GM19238 (cell line): ENCODE results near the gene SLC49A4.

Experiments used
- DNase-seq: peaks from one replicate; pipeline ENCODE4 v3.0.0; 2011; ENCODE audit warnings: low spot score; ENCODE audit not compliant: insufficient read length

Gene SLC49A4

GRCh38 chr3:122785231-122785630 is 9.6 kb upstream of the SLC49A4 start:
- no peak for DNase-seq

DNA sequence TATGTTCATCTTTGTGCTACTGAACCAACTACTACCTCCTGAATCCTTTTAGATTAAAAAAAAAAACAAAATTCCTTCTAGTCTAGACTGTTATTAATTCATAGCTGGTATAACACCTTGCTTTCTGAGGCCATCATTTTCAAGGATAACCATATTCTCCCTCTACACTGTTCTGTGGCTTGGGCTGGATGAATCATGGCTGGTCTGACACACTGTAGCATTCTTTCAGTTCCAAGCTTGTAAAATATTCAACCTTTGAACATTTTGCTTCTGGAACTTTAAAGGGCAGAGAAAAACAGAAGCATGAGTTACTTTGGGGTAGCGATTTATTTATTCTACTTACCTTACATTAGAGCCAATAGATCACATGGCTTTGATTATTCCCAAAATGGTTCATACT is 8.8 kb upstream of the SLC49A4 start:
- DNase-seq: no peak

DNA sequence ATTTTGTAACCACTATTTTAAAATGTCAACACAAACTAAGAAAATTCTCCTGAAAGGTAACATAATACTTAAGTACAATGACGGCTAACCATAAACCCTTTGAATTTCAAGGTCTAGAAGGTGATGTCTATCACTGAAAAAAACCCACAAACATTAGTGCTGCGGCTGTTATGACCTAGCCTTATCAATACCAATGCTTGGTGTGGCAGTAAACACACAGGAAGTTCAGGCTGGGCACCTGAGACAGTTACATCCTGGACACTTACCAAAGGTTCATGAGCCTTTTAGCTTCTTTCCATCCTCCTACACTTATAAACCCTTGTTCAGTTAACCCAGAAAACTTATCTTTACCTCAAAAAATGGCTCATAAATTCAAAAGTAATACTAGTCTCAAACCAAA is 7.0 kb upstream of the SLC49A4 start:
- DNase-seq: no peak

GRCh38 chr3:122789585-122790273 is 5.1 kb upstream of the SLC49A4 start:
- no peak for DNase-seq

- DNase-seq: peak; percentile 87
These were observed 1.1 kb upstream of the SLC49A4 start, which contains the start of gene HSPBAP1 for GRCh38 chr3:122793568-122794416. HSPBAP1 (minus strand) TSS chr3:122793831; CDS start chr3:122793680, 151 bp downstream.

- DNase-seq: no peak
These were observed 438 bp upstream of the SLC49A4 start for GRCh38 chr3:122794483-122794778.

DNA sequence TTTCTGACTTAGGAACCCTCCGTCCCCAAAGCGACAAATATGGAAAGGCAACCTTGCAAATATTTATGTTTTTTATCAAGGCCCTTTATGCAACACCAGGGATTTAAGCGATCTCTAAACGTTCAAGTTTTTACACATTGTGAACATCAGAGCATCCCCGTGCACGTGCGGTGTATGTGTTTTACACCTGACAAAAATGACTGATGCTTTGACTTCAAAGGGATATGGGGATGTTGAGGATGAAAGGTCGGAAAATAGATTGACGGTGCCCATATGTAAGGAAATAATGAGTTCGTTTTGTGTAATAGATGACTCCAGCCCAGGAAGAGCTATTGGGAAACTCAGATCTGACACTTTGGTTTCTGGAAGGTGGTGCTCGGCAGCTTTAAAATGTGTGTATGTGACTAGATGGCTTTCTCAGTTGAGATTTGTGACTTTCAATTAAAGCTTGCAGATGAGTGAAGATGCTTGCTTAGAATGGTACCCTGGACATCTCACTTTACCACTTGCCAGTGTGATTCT is 866 bp downstream of the SLC49A4 start:
- DNase-seq: no peak

- no peak for DNase-seq
These were observed 2.4 kb downstream of the SLC49A4 start for GRCh38 chr3:122797291-122797690.

- no peak for DNase-seq
These were observed 4.5 kb downstream of the SLC49A4 start for GRCh38 chr3:122799322-122799721.

DNA sequence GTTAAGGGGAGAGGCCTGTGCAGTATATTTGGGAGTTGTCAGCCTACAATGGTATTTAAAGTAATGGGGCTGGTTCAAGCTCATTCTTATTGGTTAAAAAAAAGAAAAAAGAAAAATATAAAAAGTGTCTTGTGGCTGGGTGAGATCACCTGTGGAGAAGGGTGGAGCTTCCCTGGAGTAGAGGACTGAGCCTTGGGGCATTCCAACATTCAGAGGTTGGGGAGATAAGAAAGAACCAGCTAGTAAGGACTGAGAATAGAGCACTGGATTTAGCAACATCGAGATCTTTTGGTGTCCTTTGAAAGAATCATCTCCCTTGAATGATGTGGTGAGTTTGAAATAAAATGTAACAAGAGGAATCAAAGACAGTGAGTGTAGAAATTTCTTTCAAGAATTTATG is 5.2 kb downstream of the SLC49A4 start:
- DNase-seq: no peak

GRCh38 chr3:122800706-122801237 is 5.9 kb downstream of the SLC49A4 start:
- DNase-seq: no peak

- DNase-seq: no peak
These were observed 7.5 kb downstream of the SLC49A4 start for GRCh38 chr3:122802323-122802722.

GRCh38 chr3:122803977-122804376 is 9.1 kb downstream of the SLC49A4 start:
- DNase-seq: no peak

DNA sequence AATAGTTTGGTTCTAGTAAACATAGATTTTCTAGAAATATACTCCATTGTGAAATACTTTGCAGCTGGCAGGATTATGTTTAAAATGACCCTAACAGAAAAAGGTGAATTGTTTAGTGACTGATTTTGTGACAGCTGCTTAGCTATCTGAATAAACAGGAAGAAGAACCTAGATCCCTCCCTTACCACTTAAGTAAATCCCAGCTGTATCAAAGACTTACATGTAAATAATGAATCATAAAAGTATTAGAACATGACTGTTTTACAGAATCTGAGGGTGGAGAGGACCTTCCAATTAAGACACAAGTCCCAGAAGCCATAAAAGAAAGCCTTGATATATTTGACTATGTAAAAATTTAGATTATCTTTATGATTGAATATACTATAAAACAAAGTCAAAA is 15.9 kb downstream of the SLC49A4 start:
- no peak for DNase-seq

- no peak for DNase-seq
These were observed 21.7 kb downstream of the SLC49A4 start for GRCh38 chr3:122816587-122816986.

DNA sequence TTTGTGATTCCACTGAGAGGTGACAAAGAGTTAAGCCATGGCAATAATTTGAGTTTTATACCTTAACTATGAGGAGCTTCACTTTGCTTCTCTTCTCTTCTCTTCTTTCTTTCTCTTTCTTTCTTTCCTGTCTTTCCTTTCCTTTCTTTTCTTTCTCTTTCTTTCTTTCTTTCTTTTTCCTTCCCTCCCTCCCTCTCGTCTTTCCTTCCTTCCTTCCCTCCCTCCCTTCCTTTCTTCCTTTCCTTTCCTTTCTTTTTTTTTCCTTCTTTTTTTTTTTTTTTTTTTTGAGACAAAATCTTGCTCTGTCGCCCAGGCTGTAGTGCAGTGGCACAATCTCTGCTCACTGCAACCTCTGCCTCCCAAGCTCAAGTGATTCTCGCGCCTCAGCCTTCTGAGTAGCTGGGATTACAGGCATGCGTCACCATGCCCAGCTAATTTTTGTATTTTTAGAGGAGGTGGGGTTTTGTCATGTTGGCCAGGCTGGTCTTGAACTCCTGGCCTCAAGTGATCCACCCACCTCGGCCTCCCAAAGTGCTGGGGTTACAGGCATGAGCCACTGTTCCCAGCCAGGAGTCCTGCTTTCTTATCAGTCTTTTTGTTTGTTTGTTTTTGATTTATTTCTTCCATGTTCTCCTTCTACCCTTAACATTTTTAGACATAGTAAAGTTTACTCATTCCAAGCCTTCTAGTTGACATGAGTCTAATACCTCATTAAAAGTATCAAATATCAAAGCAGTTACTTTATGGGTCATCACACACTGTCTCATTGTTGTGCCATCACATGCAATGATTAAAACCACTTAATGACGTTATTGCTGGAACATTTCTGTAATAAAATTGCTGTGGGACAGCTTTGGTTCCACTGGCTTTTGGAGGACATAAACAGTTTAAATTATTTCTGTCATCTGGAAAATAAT is 29.9 kb downstream of the SLC49A4 start:
- DNase-seq: no peak

- DNase-seq: no peak
These were observed 30.6 kb downstream of the SLC49A4 start for GRCh38 chr3:122825460-122825859.

- no peak for DNase-seq
These were observed 31.4 kb downstream of the SLC49A4 start for GRCh38 chr3:122826278-122826677.

DNA sequence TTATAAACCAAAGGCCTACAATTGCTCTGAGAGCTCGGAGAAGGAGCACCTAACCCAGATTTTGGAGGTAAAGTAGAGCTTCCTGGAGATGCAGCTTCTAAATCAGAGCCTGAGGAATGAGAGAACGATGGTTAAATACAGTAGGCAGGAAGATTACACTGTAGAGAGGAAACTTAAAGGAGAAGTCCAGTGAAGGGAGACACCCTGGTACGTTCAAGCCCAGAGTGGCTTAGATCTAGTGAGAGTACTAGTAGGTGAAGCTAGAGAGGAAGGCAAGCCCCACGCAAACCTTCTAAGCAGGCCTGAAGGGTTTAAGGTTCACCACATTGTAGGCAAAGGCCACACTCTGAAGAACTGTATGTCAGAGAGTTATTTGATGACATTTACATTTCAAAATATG is 33.4 kb downstream of the SLC49A4 start:
- DNase-seq: no peak

DNA sequence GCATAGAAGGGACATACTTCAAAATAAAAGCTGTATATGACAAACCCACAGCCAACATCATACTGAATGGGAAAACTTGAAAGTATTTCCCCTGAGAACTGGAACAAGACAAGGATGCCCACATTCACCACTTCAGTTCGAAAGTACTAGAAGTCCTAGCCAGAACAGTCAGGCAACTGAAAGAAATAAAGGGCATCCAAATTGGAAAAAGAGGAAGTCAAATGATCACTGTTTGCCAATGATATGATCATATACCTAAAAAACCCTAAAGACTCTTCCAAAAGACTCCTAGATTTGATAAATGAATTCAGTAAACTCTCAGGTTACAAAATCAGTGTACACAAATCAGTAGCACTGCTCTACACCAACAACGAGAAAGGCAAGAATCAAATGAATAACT is 40.7 kb downstream of the SLC49A4 start:
- DNase-seq: no peak

DNA sequence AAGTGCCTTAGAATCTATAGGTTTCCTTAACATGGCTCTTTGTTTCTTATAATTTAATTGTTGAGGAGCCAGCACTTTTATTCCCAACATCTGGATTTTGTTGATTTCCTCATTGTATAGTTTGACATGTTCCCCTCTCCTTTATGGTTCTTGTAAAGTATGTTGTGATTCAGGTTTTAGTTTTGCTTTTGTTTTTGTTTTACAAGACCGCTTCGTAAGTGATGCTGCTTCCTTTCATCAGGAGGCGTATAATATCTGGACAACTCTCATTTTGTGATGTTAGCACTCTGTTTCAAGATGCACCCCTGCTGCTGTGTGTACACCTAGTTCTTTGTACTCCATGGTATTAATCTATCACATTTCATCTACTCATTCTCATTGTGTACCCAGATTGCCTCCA is 48.7 kb downstream of the SLC49A4 start:
- no peak for DNase-seq
